Measurements from ENCODE around the gene HEXD.

- TF ChIP-seq CTCF (IDR thresholded peaks at IDR 0.05; ENCODE audit: low read depth, low read length, missing input control) (no peak), EGR1 (IDR thresholded peaks at IDR 0.05; ENCODE audit: low read depth in 2 of 2) (no peak), TAF1 (conservative IDR thresholded peaks at IDR 0.05) (no peak)
- TF ChIP-seq, protein P1, sequence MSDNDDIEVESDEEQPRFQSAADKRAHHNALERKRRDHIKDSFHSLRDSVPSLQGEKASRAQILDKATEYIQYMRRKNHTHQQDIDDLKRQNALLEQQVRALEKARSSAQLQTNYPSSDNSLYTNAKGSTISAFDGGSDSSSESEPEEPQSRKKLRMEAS (IDR thresholded peaks at IDR 0.05): no peak
Measured at GRCh38 chr17:82399601-82400101, 18.5 kb upstream of the HEXD start.

Data from liver (tissue), 3 donors.